Mesenchymal stem cell (in vitro differentiated cells and primary cell): ENCODE results near the gene SLC1A2.
A peak's percentile ranks its signal among the peaks of the same experiment; 100 is the strongest.

Source experiments
- DNase-seq: peaks from one replicate; pipeline ENCODE4 v3.0.0-alpha.2; 2013
- H2AFZ ChIP-seq: one replicate; pipeline ENCODE4 v1.6.1; 2013; ENCODE audit warnings: low read depth, mild to moderate bottlenecking, control low read depth, inconsistent platforms, low read length, moderate library complexity
- H2AK5ac ChIP-seq: 2 replicates; pipeline ENCODE4 v1.6.1; 2013; ENCODE audit warnings: low read length, moderate library complexity, mild to moderate bottlenecking, inconsistent platforms; ENCODE audit not compliant: severe bottlenecking
- H2BK120ac ChIP-seq: one replicate; pipeline ENCODE4 v1.6.1; 2013; ENCODE audit warnings: low read depth, mild to moderate bottlenecking, inconsistent platforms, low read length, moderate library complexity
- H2BK12ac ChIP-seq, 2 experiments: one replicate each; pipeline ENCODE4 v1.6.1; 2013; ENCODE audit warnings: inconsistent platforms in 2 of 2, low read length in 2 of 2, mild to moderate bottlenecking in 2 of 2, moderate library complexity in 2 of 2, control low read depth in 1 of 2
- H2BK15ac ChIP-seq: one replicate; pipeline ENCODE4 v1.6.1; 2013; ENCODE audit warnings: mild to moderate bottlenecking, low read depth, inconsistent platforms; ENCODE audit not compliant: poor library complexity, severe bottlenecking
- H2BK5ac ChIP-seq: 2 replicates; pipeline ENCODE4 v1.6.1; 2013; ENCODE audit warnings: low read depth, mild to moderate bottlenecking, low read length, control low read depth, inconsistent platforms; ENCODE audit not compliant: poor library complexity, severe bottlenecking
- H3K14ac ChIP-seq, 2 experiments: one replicate each; pipeline ENCODE4 v1.6.1; 2013; ENCODE audit warnings: inconsistent platforms in 2 of 2, low read length in 2 of 2, control low read depth in 1 of 2, mild to moderate bottlenecking in 1 of 2, moderate library complexity in 1 of 2
- H3K18ac ChIP-seq, 2 experiments: one replicate each; pipeline ENCODE4 v1.6.1; 2013; ENCODE audit warnings: inconsistent platforms in 2 of 2, low read length in 2 of 2, control low read depth in 1 of 2, low read depth in 1 of 2, mild to moderate bottlenecking in 1 of 2
- H3K23ac ChIP-seq, 2 experiments: one replicate each; pipeline ENCODE4 v1.6.1; 2013; ENCODE audit warnings: inconsistent platforms in 2 of 2, low read length in 2 of 2, mild to moderate bottlenecking in 2 of 2, moderate library complexity in 2 of 2, control low read depth in 1 of 2
- H3K27ac ChIP-seq: 2 replicates; pipeline ENCODE4 v1.5.1; 2013; ENCODE audit warnings: mild to moderate bottlenecking, moderate library complexity, low read length, control low read depth, inconsistent platforms; ENCODE audit not compliant: poor library complexity, severe bottlenecking
- H3K27me3 ChIP-seq, 2 experiments: 2 replicates each; pipeline versions ENCODE4 v1.6.1 to v1.7.0; 2013; ENCODE audit warnings: low read length in 2 of 2, mild to moderate bottlenecking in 2 of 2, moderate library complexity in 2 of 2, control low read depth in 1 of 2, inconsistent platforms in 1 of 2; ENCODE audit not compliant: control insufficient read depth in 1 of 2, insufficient read depth in 1 of 2
- H3K36me3 ChIP-seq, 2 experiments: 2 replicates each; pipeline versions ENCODE4 v1.6.1 to v1.7.0; 2013; ENCODE audit warnings: low read length in 2 of 2, control low read depth in 1 of 2, inconsistent platforms in 1 of 2, low read depth in 1 of 2, mild to moderate bottlenecking in 1 of 2; ENCODE audit not compliant: insufficient read depth in 2 of 2, control insufficient read depth in 1 of 2
- H3K4ac ChIP-seq, 2 experiments: one replicate each; pipeline ENCODE4 v1.6.1; 2013; ENCODE audit warnings: inconsistent platforms in 2 of 2, low read length in 2 of 2, mild to moderate bottlenecking in 2 of 2, moderate library complexity in 2 of 2, control low read depth in 1 of 2, low read depth in 1 of 2
- H3K4me1 ChIP-seq: 2 replicates; pipeline ENCODE4 v1.6.1; 2013; ENCODE audit warnings: low read depth, low read length, control low read depth; ENCODE audit not compliant: control insufficient read depth, insufficient read depth
- H3K4me2 ChIP-seq: 2 replicates; pipeline ENCODE4 v1.6.1; 2013; ENCODE audit warnings: low read length, mild to moderate bottlenecking, inconsistent platforms; ENCODE audit not compliant: poor library complexity, severe bottlenecking
- H3K4me3 ChIP-seq, 2 experiments: 2 replicates each; pipeline versions ENCODE4 v1.5.1 to v1.7.0; 2013; ENCODE audit warnings: low read length in 2 of 2, mild to moderate bottlenecking in 2 of 2, control low read depth in 1 of 2, low read depth in 1 of 2; ENCODE audit not compliant: insufficient read depth in 1 of 2
- H3K79me1 ChIP-seq: replicated peaks from 2 replicates; pipeline ENCODE4 v1.6.1; 2013; ENCODE audit warnings: mild to moderate bottlenecking, control low read depth, low read length, inconsistent platforms; ENCODE audit not compliant: poor library complexity, severe bottlenecking
- H3K9ac ChIP-seq: 2 replicates; pipeline ENCODE4 v1.7.0; 2013; ENCODE audit warnings: mild to moderate bottlenecking, low read length, moderate library complexity
- H3K9me3 ChIP-seq: 2 replicates; pipeline ENCODE4 v1.7.0; 2013; ENCODE audit warnings: mild to moderate bottlenecking, low read length; ENCODE audit not compliant: control insufficient read depth
- H4K8ac ChIP-seq: one replicate; pipeline ENCODE4 v1.6.1; 2013; ENCODE audit warnings: inconsistent platforms, mild to moderate bottlenecking, low read length, moderate library complexity
- H4K91ac ChIP-seq: one replicate; pipeline ENCODE4 v1.6.1; 2013; ENCODE audit warnings: mild to moderate bottlenecking, low read length, inconsistent platforms
- whole genome bisulfite sequencing: methylation state at CpG from one replicate; pipeline ENCODE4 v1.1.7; 2013; ENCODE audit warnings: mixed read lengths; 5-methylcytosine and 5-hydroxymethylcytosine counted together

The SLC1A2 gene

DNA sequence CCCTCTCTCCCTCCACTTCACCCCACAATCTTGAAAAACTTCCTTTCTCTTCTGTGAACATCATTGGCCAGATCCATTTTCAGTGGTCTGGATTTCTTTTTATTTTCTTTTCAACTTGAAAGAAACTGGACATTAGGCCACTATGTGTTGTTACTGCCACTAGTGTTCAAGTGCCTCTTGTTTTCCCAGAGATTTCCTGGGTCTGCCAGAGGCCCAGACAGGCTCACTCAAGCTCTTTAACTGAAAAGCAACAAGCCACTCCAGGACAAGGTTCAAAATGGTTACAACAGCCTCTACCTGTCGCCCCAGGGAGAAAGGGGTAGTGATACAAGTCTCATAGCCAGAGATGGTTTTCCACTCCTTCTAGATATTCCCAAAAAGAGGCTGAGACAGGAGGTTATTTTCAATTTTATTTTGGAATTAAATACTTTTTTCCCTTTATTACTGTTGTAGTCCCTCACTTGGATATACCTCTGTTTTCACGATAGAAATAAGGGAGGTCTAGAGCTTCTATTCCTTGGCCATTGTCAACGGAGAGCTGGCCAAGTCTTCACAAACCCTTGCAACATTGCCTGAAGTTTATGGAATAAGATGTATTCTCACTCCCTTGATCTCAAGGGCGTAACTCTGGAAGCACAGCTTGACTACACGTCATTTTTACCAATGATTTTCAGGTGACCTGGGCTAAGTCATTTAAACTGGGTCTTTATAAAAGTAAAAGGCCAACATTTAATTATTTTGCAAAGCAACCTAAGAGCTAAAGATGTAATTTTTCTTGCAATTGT, 188.1 kb downstream of the SLC1A2 start:
- no peaks in the 10 kb centered on the region for H3K27me3 ChIP-seq
- no peak overlapping the region for H3K27ac ChIP-seq
- no peak overlapping the region for H2BK5ac ChIP-seq
- no peak overlapping the region for H2AK5ac ChIP-seq
- H2BK120ac ChIP-seq: no peak overlapping the region
- peaks cover 4% of the 10 kb centered on the region for H3K79me1 ChIP-seq
- H3K4me2 ChIP-seq: no peak overlapping the region
- H3K9ac ChIP-seq: no peak overlapping the region
- H2AFZ ChIP-seq: no peak overlapping the region
- peaks cover 14 to 67% of the 10 kb centered on the region in 2 experiments for H3K36me3 ChIP-seq
- H3K23ac ChIP-seq: no peak overlapping the region
- H3K4me1 ChIP-seq: no peaks in the 10 kb centered on the region
- H4K8ac ChIP-seq: no peak overlapping the region
- no peak overlapping the region for H3K4me3 ChIP-seq
- H3K18ac ChIP-seq: no peak overlapping the region
- H2BK15ac ChIP-seq: no peak overlapping the region
- peaks cover 6% of the 10 kb centered on the region for H3K9me3 ChIP-seq
- 100% methylated on average over 2 of the region's 5 CpGs for WGBS
- no peak overlapping the region for H3K4ac ChIP-seq
- no peak for DNase-seq
- no peak overlapping the region for H4K91ac ChIP-seq
- peak overlapping the region in 1 of 2 experiments; percentile 49 for H2BK12ac ChIP-seq
- no peak overlapping the region for H3K14ac ChIP-seq

DNA sequence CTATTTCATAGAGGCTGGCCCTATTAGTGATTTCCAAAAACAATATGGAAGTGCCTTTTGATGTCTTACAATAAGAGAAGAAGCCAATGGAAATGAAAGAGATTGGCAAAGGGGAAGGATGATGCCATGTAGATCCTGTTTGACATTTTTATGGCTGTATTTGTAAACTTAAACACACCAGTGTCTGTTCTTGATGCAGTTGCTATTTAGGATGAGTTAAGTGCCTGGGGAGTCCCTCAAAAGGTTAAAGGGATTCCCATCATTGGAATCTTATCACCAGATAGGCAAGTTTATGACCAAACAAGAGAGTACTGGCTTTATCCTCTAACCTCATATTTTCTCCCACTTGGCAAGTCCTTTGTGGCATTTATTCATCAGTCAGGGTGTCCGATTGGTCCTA, 189.0 kb downstream of the SLC1A2 start:
- Histone ChIP-seq H2AFZ (no peak overlapping the region), H4K91ac (no peak overlapping the region), H3K27ac (no peak overlapping the region), H2BK15ac (no peak overlapping the region), H3K27me3 (no peaks in the 10 kb centered on the region), H2BK5ac (no peak overlapping the region), H3K9me3 (peaks cover 6% of the 10 kb centered on the region), H3K4me3 (no peak overlapping the region), H3K4me2 (no peak overlapping the region), H3K4ac (no peak overlapping the region), H3K9ac (no peak overlapping the region), H3K14ac (no peak overlapping the region), H3K36me3 (peaks cover 16 to 76% of the 10 kb centered on the region in 2 experiments), H3K23ac (no peak overlapping the region), H4K8ac (no peak overlapping the region), H3K79me1 (peaks cover 4% of the 10 kb centered on the region), H3K4me1 (no peaks in the 10 kb centered on the region), H2BK12ac (no peak overlapping the region), H2AK5ac (no peak overlapping the region), H2BK120ac (no peak overlapping the region), H3K18ac (no peak overlapping the region)
- no peak for DNase-seq
- 86% methylated on average over 1 of the region's 1 CpG for WGBS

DNA sequence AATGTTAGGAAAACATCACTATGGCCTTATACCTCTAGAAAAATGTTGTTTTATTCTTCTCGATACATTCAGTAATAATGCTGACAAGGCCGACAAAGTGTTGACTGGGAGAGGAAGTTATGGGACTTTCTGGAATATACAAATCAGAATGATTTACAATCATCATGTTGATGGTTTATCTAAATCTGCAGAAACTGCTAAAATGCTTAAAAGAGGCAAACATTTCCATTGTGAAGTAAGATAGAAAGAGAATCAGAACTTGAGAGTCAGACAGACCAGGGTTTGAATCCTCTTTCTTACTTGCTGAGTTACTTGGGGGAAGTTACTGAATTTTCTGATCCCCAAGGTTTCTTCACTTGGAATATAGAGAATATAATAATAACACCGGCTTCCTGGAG, 191.0 kb downstream of the SLC1A2 start:
- 100% methylated on average over 1 of the region's 3 CpGs for WGBS
- peaks cover 6% of the 10 kb centered on the region for H3K9me3 ChIP-seq
- no peak overlapping the region for H2BK120ac ChIP-seq
- H3K4me2 ChIP-seq: no peak overlapping the region
- no peak overlapping the region for H2AFZ ChIP-seq
- H3K79me1 ChIP-seq: peaks cover 5% of the 10 kb centered on the region
- H3K27ac ChIP-seq: no peak overlapping the region
- H3K18ac ChIP-seq: no peak overlapping the region
- no peak overlapping the region for H3K23ac ChIP-seq
- H3K4me3 ChIP-seq: no peak overlapping the region
- H2BK15ac ChIP-seq: no peak overlapping the region
- no peak for DNase-seq
- no peaks in the 10 kb centered on the region for H3K27me3 ChIP-seq
- no peak overlapping the region for H2BK12ac ChIP-seq
- no peaks in the 10 kb centered on the region for H3K4me1 ChIP-seq
- no peak overlapping the region for H4K91ac ChIP-seq
- no peak overlapping the region for H2BK5ac ChIP-seq
- H3K36me3 ChIP-seq: peaks cover 25 to 96% of the 10 kb centered on the region in 2 experiments
- H4K8ac ChIP-seq: no peak overlapping the region
- H3K14ac ChIP-seq: no peak overlapping the region
- H3K9ac ChIP-seq: peak overlapping the region; percentile 10
- H3K4ac ChIP-seq: no peak overlapping the region
- no peak overlapping the region for H2AK5ac ChIP-seq

DNA sequence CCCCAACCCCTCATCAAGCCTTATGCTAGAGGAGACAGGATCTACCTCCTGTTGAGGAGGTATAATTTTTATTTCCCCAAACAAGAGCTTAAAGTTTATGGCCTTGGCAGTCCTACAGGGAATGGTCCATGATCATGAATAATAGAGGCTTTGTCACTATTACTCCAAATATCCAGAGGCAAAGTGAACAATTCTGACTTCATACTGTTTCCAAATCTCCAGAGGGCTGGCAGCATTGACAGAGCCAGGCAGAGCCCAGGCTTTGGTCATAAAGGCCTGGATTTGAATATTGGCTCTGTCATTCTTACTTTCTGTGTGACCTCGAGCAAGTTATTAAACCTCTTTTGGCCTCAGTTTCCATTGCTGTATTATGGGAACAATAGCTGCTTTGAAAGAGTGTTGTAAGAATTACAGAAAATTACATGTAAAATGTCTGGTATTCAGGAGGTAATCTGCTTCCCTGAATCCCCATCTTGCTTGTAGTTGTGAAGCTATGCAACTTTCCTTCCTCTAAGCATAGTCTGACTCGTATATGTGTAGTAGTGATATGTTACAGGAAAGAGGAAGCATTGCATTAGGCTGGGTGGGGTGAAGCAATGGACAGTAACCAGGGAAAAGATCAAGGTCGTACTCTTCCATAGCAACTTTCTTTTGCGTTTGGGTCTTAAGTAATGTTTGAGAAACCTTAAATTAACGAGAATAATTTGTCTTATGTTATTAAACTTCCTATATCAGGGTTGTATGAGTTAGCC, 191.6 kb downstream of the SLC1A2 start:
- peak; percentile 81 for DNase-seq
- Histone ChIP-seq H2BK5ac (no peak overlapping the region), H3K36me3 (peaks cover 27 to 100% of the 10 kb centered on the region in 2 experiments), H2BK120ac (no peak overlapping the region), H2AFZ (no peak overlapping the region), H3K4me2 (no peak overlapping the region), H4K8ac (peak overlapping the region; percentile 64), H2AK5ac (no peak overlapping the region), H3K18ac (peak overlapping the region in 1 of 2 experiments; percentile 52), H3K27me3 (no peaks in the 10 kb centered on the region), H3K4me3 (no peak overlapping the region), H3K4me1 (no peaks in the 10 kb centered on the region), H3K9me3 (peaks cover 6% of the 10 kb centered on the region), H3K14ac (no peak overlapping the region), H3K79me1 (peaks cover 7% of the 10 kb centered on the region), H3K4ac (no peak overlapping the region), H3K27ac (no peak overlapping the region), H2BK15ac (no peak overlapping the region), H3K9ac (peak overlapping the region; percentile 10), H2BK12ac (no peak overlapping the region), H3K23ac (no peak overlapping the region), H4K91ac (no peak overlapping the region)
- whole genome bisulfite sequencing: 75% methylated on average over 3 of the region's 5 CpGs
